C4-2B (cell line): Measurements from ENCODE around the gene RIMS4.

Experiments
- H3K27ac ChIP-seq: fragments of 450-650 bp; 2 replicates; pipeline ENCODE4 v1.5.1; 2017
- ZFX ChIP-seq: fragments of 450-650 bp; IDR thresholded peaks from 2 replicates; pipeline ENCODE4 v1.6.1; 2017
- TF ChIP-seq, protein P1 (sequence below): fragments of 450-650 bp; conservative IDR thresholded peaks from 2 replicates; pipeline ENCODE4 v1.5.1; 2017; ENCODE audit warnings: mild to moderate bottlenecking

Gene RIMS4

GRCh38 chr20:44810391-44811149 is at the start of gene RIMS4:
Gene RIMS4 (minus strand): TSS chr20:44810546. CDS start chr20:44810271, 275 bp downstream.
- no peak for TF ChIP-seq ZFX
- TF ChIP-seq, protein P1, sequence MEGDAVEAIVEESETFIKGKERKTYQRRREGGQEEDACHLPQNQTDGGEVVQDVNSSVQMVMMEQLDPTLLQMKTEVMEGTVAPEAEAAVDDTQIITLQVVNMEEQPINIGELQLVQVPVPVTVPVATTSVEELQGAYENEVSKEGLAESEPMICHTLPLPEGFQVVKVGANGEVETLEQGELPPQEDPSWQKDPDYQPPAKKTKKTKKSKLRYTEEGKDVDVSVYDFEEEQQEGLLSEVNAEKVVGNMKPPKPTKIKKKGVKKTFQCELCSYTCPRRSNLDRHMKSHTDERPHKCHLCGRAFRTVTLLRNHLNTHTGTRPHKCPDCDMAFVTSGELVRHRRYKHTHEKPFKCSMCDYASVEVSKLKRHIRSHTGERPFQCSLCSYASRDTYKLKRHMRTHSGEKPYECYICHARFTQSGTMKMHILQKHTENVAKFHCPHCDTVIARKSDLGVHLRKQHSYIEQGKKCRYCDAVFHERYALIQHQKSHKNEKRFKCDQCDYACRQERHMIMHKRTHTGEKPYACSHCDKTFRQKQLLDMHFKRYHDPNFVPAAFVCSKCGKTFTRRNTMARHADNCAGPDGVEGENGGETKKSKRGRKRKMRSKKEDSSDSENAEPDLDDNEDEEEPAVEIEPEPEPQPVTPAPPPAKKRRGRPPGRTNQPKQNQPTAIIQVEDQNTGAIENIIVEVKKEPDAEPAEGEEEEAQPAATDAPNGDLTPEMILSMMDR, result no peak
- no peak within 1 kb of the TSS for H3K27ac ChIP-seq

DNA sequence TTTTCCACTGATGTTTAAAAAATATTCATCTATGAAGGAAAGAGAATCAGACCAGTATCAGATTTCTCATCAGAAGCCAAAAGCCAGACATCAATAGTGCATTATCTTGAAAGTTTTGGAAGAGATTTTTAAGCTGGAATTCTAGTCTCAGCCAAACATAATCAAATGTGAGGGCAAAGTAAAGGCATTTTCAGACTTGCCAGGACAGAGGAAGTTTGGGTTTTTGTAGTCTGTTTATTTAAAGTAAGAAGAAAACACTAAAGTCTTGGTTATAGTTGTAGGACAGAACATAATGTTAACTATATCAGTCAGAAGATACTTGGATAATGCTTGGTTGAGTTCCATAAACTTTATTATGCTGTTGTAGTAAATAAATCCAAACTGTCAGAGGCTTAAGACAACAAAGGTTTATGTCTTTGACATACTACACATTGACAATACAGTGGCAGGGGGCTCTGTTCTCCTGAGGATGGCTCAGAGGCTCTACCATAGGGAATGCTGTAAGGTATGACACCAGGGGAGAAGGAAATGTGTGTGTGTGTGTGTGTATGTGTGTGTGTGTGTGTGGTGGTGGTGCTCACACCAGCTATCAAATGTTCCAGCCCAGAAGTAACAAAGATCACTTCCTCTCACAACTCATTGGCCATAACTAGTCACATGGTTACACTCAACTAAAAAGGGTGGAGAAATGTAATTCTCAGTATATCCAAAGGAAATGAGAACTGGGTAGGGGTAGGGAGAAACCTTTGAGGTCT is 48.4 kb upstream of the RIMS4 start:
- H3K27ac ChIP-seq, result no peak overlapping the region
- TF ChIP-seq, protein P1, result no peak
- no peak for TF ChIP-seq ZFX

GRCh38 chr20:44856856-44857448 is 46.6 kb upstream of the RIMS4 start:
- H3K27ac ChIP-seq, result no peak overlapping the region
- TF ChIP-seq, protein P1, result no peak
- no peak for TF ChIP-seq ZFX

GRCh38 chr20:44856442-44856841 is 46.1 kb upstream of the RIMS4 start:
- TF ChIP-seq ZFX, result no peak
- TF ChIP-seq, protein P1, result no peak
- H3K27ac ChIP-seq, result no peak overlapping the region

GRCh38 chr20:44851545-44851944 is 41.2 kb upstream of the RIMS4 start:
- TF ChIP-seq, protein P1, result peak; percentile 25
- no peak for TF ChIP-seq ZFX
- H3K27ac ChIP-seq, result no peak overlapping the region

- TF ChIP-seq, protein P1, result no peak
- no peak for TF ChIP-seq ZFX
Measured at GRCh38 chr20:44850837-44851236, 40.5 kb upstream of the RIMS4 start.

DNA sequence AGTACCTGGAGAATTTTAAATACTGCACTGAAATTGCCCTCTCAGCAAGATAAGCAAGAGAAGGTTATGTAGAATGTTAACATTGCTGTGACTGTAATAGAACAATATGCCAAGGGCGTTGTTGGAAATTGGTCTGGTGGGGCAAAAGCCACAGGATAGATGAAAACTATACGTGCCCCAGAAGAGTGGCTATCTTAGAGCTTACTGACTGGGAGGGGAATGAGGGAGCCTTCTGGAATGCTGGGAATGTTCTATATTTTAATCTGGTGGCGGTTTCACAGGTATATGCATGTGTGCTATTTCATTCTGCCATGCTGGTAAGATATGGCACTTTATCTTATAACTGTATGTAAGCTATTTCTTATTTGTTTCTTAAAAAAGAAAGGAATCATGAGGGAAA is 39.9 kb upstream of the RIMS4 start:
- H3K27ac ChIP-seq, result no peak overlapping the region
- TF ChIP-seq, protein P1, result no peak
- TF ChIP-seq ZFX, result no peak

More at GRCh38 chr20:44850837-44851236, 40.5 kb upstream of the RIMS4 start:
- H3K27ac ChIP-seq, result no peak overlapping the region
